SK-N-SH treated with all-trans-retinoic acid at 6 μM for 48 hours (cell line): Measurements from ENCODE around the gene SLC22A5.

Experiments used
- ATAC-seq: fragments of 200-7000 bp; cut with Tn5 transposase; 3 replicates; pipeline ENCODE4 v1.9.1; 2020; ENCODE audit warnings: mild to moderate bottlenecking, moderate library complexity
- ARNTL ChIP-seq: fragments of 450-650 bp; formaldehyde crosslinking; IDR thresholded peaks from 2 replicates; pipeline ENCODE4 v1.5.0; 2020; ENCODE audit warnings: low read depth, mild to moderate bottlenecking, moderate library complexity, borderline replicate concordance
- BACH2 ChIP-seq: fragments of 250-450 bp; sonication (Bioruptor Pico); IDR thresholded peaks from 2 replicates; pipeline ENCODE4 v1.9.0; 2021; ENCODE audit warnings: mild to moderate bottlenecking, borderline replicate concordance
- CREB5 ChIP-seq: fragments of 250-450 bp; sonication (Bioruptor Pico); IDR thresholded peaks from 2 replicates; pipeline ENCODE4 v1.5.1; 2020; ENCODE audit warnings: low read depth, mild to moderate bottlenecking, moderate library complexity
- CSDC2 ChIP-seq: fragments of 250-450 bp; sonication (Bioruptor Pico); IDR thresholded peaks from 2 replicates; pipeline ENCODE4 v1.5.0; 2020; ENCODE audit warnings: mild to moderate bottlenecking, moderate library complexity
- CSRNP3 ChIP-seq: fragments of 250-450 bp; sonication (Bioruptor Pico); IDR thresholded peaks from 2 replicates; pipeline ENCODE4 v1.5.1; 2021; ENCODE audit warnings: mild to moderate bottlenecking, moderate library complexity
- ESRRG ChIP-seq: fragments of 250-450 bp; sonication (Bioruptor Pico); IDR thresholded peaks from 2 replicates; pipeline ENCODE4 v1.6.1; 2021; ENCODE audit warnings: mild to moderate bottlenecking
- GLIS3 ChIP-seq: fragments of 250-450 bp; sonication (Bioruptor Pico); IDR thresholded peaks from 2 replicates; pipeline ENCODE4 v1.5.0; 2020; ENCODE audit warnings: mild to moderate bottlenecking, moderate library complexity
- ISL1 ChIP-seq: fragments of 250-450 bp; sonication (Bioruptor Pico); IDR thresholded peaks from 2 replicates; pipeline ENCODE4 v2.1.2; 2022; ENCODE audit warnings: mild to moderate bottlenecking, moderate library complexity
- PATZ1 ChIP-seq: fragments of 250-450 bp; sonication (Bioruptor Pico); IDR thresholded peaks from 2 replicates; pipeline ENCODE4 v1.8.0; 2020; ENCODE audit warnings: mild to moderate bottlenecking, moderate library complexity, borderline replicate concordance
- POU6F1 ChIP-seq: fragments of 250-450 bp; sonication (Bioruptor Pico); IDR thresholded peaks from 2 replicates; pipeline ENCODE4 v1.8.0; 2021; ENCODE audit warnings: low read depth, mild to moderate bottlenecking, moderate library complexity, borderline replicate concordance
- PPARA ChIP-seq: fragments of 250-450 bp; sonication (Bioruptor Pico); IDR thresholded peaks from 2 replicates; pipeline ENCODE4 v1.5.0; 2020; ENCODE audit warnings: mild to moderate bottlenecking, borderline replicate concordance
- RARB ChIP-seq: fragments of 250-450 bp; sonication (Bioruptor Pico); IDR thresholded peaks from 2 replicates; pipeline ENCODE4 v1.8.0; 2021; ENCODE audit warnings: mild to moderate bottlenecking, moderate library complexity
- TCF4 ChIP-seq: fragments of 250-450 bp; sonication (Bioruptor Pico); IDR thresholded peaks from 2 replicates; pipeline ENCODE4 v1.8.0; 2021; ENCODE audit warnings: mild to moderate bottlenecking, moderate library complexity, borderline replicate concordance
- TOX ChIP-seq: fragments of 250-450 bp; sonication (Bioruptor Pico); IDR thresholded peaks from 2 replicates; pipeline ENCODE4 v1.8.0; 2021; ENCODE audit warnings: mild to moderate bottlenecking, moderate library complexity, borderline replicate concordance
- TSHZ2 ChIP-seq: fragments of 250-450 bp; sonication (Bioruptor Pico); IDR thresholded peaks from 2 replicates; pipeline ENCODE4 v1.5.0; 2020; ENCODE audit warnings: mild to moderate bottlenecking, moderate library complexity
- ZC3H10 ChIP-seq: fragments of 250-450 bp; sonication (Bioruptor Pico); IDR thresholded peaks from 2 replicates; pipeline ENCODE4 v1.5.1; 2021; ENCODE audit warnings: mild to moderate bottlenecking, moderate library complexity
- ZFP3 ChIP-seq: fragments of 250-450 bp; sonication (Bioruptor Pico); IDR thresholded peaks from 2 replicates; pipeline ENCODE4 v1.5.0; 2020; ENCODE audit warnings: mild to moderate bottlenecking, moderate library complexity
- ZFP30 ChIP-seq: fragments of 450-650 bp; formaldehyde crosslinking; IDR thresholded peaks from 2 replicates; pipeline ENCODE4 v1.5.0; 2022; ENCODE audit warnings: mild to moderate bottlenecking, moderate library complexity
- ZNF565 ChIP-seq: fragments of 450-650 bp; formaldehyde crosslinking; conservative IDR thresholded peaks from 2 replicates; pipeline ENCODE4 v1.5.0; 2020; ENCODE audit warnings: low read depth, mild to moderate bottlenecking, moderate library complexity
- ZNF70 ChIP-seq: fragments of 450-650 bp; formaldehyde crosslinking; IDR thresholded peaks from 2 replicates; pipeline ENCODE4 v1.5.0; 2020; ENCODE audit warnings: mild to moderate bottlenecking, moderate library complexity
- ZNF8 ChIP-seq: fragments of 450-650 bp; formaldehyde crosslinking; IDR thresholded peaks from 2 replicates; pipeline ENCODE4 v1.5.0; 2020; ENCODE audit warnings: mild to moderate bottlenecking, moderate library complexity

Gene SLC22A5

GRCh38 chr5:132406144-132406783 is 36.8 kb downstream of the SLC22A5 start:
- no peak for ATAC-seq

GRCh38 chr5:132407970-132408369 is 38.5 kb downstream of the SLC22A5 start:
- no peak for ATAC-seq
- TF ChIP-seq ESRRG (CRISPR knock-in tag), result no peak
- TF ChIP-seq ISL1 (CRISPR knock-in tag), result no peak
- no peak for TF ChIP-seq PATZ1
- TF ChIP-seq CSRNP3 (CRISPR knock-in tag), result no peak
- no peak for TF ChIP-seq ZFP30 (CRISPR knock-in tag)
- no peak for TF ChIP-seq ZC3H10 (CRISPR knock-in tag)
- TF ChIP-seq RARB (CRISPR knock-in tag), result no peak
- no peak for TF ChIP-seq PPARA (CRISPR knock-in tag)
- no peak for TF ChIP-seq TSHZ2 (CRISPR knock-in tag)
- TF ChIP-seq ZNF70, result no peak
- no peak for TF ChIP-seq BACH2 (CRISPR knock-in tag)
- TF ChIP-seq ZNF8 (CRISPR knock-in tag), result no peak
- no peak for TF ChIP-seq CREB5 (CRISPR knock-in tag)
- no peak for TF ChIP-seq TCF4
- TF ChIP-seq POU6F1 (CRISPR knock-in tag), result no peak
- TF ChIP-seq ZNF565 (CRISPR knock-in tag), result no peak
- TF ChIP-seq, all 23 proteins: peak for 0

More at GRCh38 chr5:132406144-132406783, 36.8 kb downstream of the SLC22A5 start:
- TF ChIP-seq TOX (CRISPR knock-in tag), result no peak
- no peak for TF ChIP-seq ARNTL (CRISPR knock-in tag)
- TF ChIP-seq ZFP30 (CRISPR knock-in tag), result no peak
- no peak for TF ChIP-seq CREB5 (CRISPR knock-in tag)
- TF ChIP-seq RARB (CRISPR knock-in tag), result no peak
- no peak for TF ChIP-seq ZC3H10 (CRISPR knock-in tag)

GRCh38 chr5:132408456-132408855 is 38.9 kb downstream of the SLC22A5 start:
- no peak for ATAC-seq
- TF ChIP-seq TSHZ2 (CRISPR knock-in tag) (no peak), PATZ1 (no peak), ZNF565 (CRISPR knock-in tag) (no peak), TOX (CRISPR knock-in tag) (no peak), ARNTL (CRISPR knock-in tag) (no peak), CSDC2 (no peak), ZFP3 (CRISPR knock-in tag) (no peak), ISL1 (CRISPR knock-in tag) (no peak), PPARA (CRISPR knock-in tag) (no peak), ZC3H10 (CRISPR knock-in tag) (no peak), GLIS3 (CRISPR knock-in tag) (no peak)
